GM21367 (cell line): Measurements from ENCODE around the gene DLX4.

Experiments used
- ATAC-seq: cut with Tn5 transposase; IDR thresholded peaks from one replicate; pipeline ENCODE4 v1.9.1; 2021; ENCODE audit not compliant: unreplicated experiment

The DLX4 gene

DNA sequence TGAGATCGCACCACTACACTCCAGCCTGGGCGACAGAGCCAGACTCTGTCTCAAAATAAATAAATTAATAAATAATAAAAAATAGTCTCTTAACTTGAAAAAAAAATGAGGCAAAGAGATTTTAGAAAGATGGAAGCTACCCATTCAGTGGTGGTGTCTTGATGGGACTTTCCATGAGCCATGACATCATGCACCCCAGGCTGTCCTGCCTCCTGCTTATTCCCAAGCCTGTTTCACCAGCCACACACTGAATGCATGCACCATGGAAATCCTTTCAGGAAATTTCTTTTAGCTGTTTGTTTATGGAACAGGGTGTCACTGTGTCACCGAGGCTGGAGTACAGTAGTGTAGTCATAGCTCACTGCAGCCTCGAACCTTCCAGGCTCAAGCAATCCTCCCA, 34.9 kb downstream of the DLX4 start:
- no peak for ATAC-seq

DNA sequence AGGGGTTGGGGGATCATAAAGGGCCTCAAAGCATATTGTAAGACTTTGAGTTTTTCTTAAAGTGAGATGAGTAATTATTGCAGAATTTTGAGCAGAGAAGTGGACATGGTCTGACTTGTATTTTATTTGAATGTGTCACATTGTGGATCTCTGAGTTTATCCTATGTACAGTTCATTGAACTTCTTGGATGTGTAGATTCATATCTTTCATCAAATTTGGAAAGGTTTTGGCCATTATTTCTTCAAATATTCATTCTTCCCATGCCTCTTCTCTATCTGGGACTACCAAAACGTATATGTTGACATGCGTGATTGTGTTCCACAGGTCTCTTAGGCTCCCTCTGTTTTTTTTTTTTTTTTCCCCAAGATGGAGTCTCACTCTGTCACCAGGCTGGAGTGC, 40.3 kb downstream of the DLX4 start:
- no peak for ATAC-seq

DNA sequence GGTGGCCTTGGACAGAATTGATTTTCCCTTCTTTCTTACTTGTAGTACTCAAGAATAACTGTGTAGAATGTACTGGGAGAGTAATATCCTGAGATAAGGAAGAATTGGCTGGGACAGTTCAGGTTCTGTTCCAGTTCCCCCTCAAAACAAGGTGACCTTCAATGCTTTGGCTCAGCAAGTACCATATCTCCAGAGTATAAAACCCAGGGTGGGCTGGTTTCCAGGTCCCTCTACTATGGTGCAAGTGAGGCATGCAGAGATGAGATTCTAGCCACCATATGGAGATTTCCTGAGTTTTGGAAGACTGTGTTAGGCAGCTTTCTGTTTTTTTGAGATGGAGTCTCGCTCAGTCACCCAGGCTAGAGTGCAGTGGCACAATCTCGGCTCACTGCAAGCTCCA, 44.1 kb downstream of the DLX4 start:
- ATAC-seq, result no peak

DNA sequence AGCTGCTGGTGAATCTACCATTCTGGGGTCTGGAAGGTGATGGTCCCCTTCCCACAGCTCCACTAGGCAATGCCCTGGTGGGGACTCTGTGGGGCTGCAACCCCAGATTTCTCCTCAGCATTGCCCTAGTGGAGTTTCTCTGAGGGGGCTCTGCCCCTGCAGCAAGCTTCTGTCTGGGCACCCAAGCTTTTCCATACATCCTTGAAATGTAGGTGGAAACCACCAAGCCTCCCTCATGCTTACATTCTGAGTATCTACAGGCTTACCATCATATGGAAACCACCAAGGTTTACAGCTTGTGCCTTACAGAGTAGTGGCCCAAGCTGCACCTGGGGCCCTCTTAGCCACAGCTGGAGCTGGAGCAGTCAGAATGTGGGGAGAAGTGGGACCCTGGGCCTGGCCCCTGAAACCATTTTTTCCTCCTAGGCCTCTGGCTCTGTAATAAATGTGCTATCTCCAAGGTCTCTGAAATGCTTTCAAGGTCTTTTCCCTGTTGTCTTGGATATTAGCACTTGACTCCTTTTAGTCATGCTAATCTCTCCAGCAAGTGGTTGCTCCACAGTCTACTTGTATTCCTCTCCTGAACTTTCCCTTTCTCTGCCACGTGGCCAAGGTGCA, 45.6 kb downstream of the DLX4 start:
- no peak for ATAC-seq

- no peak for ATAC-seq
Observed at GRCh38 chr17:50015146-50015545, 46.2 kb downstream of the DLX4 start.

GRCh38 chr17:50018909-50019308, 49.9 kb downstream of the DLX4 start:
- ATAC-seq, result no peak

- ATAC-seq, result no peak
Observed at GRCh38 chr17:50020841-50021599, 52.0 kb downstream of the DLX4 start.

DNA sequence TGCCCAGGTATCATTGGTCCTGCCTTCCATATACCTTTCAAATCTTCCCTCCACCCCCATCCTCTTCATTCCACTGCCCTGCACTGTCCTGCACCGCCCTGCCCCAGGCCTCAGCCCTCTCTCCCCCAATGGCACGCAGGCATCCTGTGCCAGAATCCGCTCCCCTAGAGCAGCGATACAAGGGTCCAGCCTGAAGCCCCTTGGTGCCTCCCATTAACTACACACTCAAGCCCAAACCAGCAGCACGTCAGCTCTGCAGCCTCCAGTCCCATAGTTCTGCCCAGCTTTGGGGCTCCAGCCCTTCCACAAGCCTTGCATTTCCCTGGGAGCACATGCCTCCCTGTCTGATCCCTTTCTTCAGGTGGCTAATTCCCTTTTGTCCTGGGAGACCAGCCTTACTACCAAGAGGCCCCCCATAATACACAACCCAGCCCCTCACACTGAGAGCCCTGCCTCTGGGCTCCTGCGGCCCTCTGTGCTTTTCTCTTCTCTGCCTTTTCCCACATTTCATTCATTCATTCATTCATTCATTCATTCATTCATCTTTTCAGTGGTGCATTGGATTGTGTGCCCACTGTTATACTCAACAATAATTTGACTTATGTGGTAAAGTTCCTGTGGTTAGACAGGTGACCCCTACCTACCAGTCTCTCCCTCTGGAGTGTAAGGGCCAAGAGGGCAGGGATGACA, 52.8 kb downstream of the DLX4 start:
- no peak for ATAC-seq

DNA sequence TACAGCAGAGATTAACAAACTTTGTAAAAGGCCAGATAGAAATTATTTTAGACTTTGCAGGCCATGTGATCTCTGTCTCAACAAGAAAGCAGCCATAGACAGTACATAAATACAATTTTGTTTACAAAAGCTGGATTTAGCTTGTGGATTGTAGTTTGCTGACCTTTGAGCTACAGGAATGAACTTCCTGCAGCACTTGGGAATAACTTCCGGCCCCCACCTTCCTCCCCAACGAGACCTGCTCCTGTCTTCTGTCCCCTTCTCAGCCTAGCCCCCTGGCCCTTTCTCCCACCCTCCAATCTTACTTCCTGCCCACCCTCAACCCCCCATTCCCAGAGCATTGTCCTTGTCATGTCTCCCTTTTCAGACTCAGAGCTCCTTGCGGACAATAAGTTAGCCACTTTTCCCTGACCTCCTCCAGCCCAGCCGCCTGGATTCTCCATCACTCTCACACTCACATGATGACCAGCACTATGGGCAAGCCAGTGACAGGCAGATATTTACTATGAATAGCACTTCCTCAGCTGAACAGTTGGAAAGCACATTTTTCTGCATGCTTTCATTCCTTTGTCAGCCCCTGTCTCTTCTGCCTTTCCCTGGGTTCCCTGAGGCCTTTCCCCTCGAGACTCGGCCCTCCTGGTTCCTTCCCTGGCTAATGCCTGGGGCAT, 53.6 kb downstream of the DLX4 start:
- ATAC-seq, result no peak

DNA sequence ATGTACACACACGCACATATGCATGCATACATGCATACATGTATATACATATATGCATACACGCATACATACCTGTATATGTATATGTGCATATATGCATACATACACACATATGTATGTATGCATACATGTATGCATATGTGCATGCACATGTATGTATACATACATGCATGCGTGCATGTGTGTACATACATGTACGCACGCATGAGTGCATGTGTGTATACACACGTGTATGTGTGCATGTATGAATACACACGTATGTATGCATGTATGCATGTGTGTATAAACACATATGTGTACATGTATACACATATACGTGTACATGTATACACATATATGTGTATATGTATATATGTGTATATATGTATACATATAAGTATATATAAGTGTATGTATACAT, 54.5 kb downstream of the DLX4 start:
- ATAC-seq, result no peak
